Stimulated activated CD4-positive, alpha-beta T cell treated with anti-CD3 and anti-CD28 coated beads, Interleukin-1b, Interleukin-23, amount 100 ng/mL, for 4 hours (primary cell): ENCODE measurements around the gene INHBA.

Experiments
- DNase-seq, 2 donors: peaks; one replicate each; pipeline ENCODE4 v3.0.0-alpha.2; 2020; ENCODE audit warnings: low read depth in 2 of 2

Gene INHBA

GRCh38 chr7:41711283-41712064, 8.6 kb upstream of the INHBA start:
- no peak for DNase-seq

- DNase-seq, result no peak
Observed at GRCh38 chr7:41710838-41711237, 7.9 kb upstream of the INHBA start.

- no peak for DNase-seq
Observed at GRCh38 chr7:41709621-41710020, 6.7 kb upstream of the INHBA start.

- DNase-seq, result no peak
Observed at GRCh38 chr7:41708581-41709358, 5.9 kb upstream of the INHBA start.

- DNase-seq, result no peak
Observed at GRCh38 chr7:41706228-41706930, 3.5 kb upstream of the INHBA start.

- peak; percentile 23 to 44 for DNase-seq
Observed at GRCh38 chr7:41705109-41705901, 2.4 kb upstream of the INHBA start.

- DNase-seq, result no peak
Observed at GRCh38 chr7:41701068-41701941, 1.6 kb downstream of the INHBA start.

GRCh38 chr7:41700044-41700471, 2.8 kb downstream of the INHBA start:
- DNase-seq, result no peak

- DNase-seq, result no peak
Observed at GRCh38 chr7:41699516-41699915, 3.4 kb downstream of the INHBA start.

- DNase-seq, result no peak
Observed at GRCh38 chr7:41698726-41699125, 4.2 kb downstream of the INHBA start.

- no peak for DNase-seq
Observed at GRCh38 chr7:41698114-41698513, 4.8 kb downstream of the INHBA start.

GRCh38 chr7:41696323-41696916, 6.5 kb downstream of the INHBA start:
- DNase-seq, result peak in 1 of 2 donors; percentile 14

- DNase-seq, result no peak
Observed at GRCh38 chr7:41695661-41696322, 7.1 kb downstream of the INHBA start.

- DNase-seq, result no peak
Observed at GRCh38 chr7:41694495-41694894, 8.4 kb downstream of the INHBA start.

GRCh38 chr7:41693150-41693997, 9.5 kb downstream of the INHBA start:
- no peak for DNase-seq

- DNase-seq, result no peak
Observed at GRCh38 chr7:41692251-41692650, 10.6 kb downstream of the INHBA start.

GRCh38 chr7:41691286-41692190, 11.4 kb downstream of the INHBA start:
- no peak for DNase-seq

- no peak for DNase-seq
Observed at GRCh38 chr7:41689815-41690214, 13.1 kb downstream of the INHBA start.
